Subcutaneous adipose tissue (tissue), 4 donors: ENCODE measurements around the gene JTB. TPM values are rescaled to one million over a fixed set of nuclear protein-coding genes. Genes with fewer than 3 reads are reported as not detected.

Experiments
- CTCF ChIP-seq: fragments of 450-650 bp; IDR thresholded peaks from one replicate; pipeline ENCODE4 v1.5.1; 2016; ENCODE audit warnings: low read depth, mild to moderate bottlenecking, control low read depth, antibody characterized with exemption, moderate library complexity
- total RNA-seq, 4 donors: library from RNA; depleted of rRNA; stranded (reverse); fragments of >200 nt; gene quantifications; one replicate each; pipeline ENCODE4 v1.1.0, GENCODE V29; 2016

Gene JTB
- total RNA-seq, 4 donors from 2014 or later: 183 to 201 (median 198) TPM

DNA sequence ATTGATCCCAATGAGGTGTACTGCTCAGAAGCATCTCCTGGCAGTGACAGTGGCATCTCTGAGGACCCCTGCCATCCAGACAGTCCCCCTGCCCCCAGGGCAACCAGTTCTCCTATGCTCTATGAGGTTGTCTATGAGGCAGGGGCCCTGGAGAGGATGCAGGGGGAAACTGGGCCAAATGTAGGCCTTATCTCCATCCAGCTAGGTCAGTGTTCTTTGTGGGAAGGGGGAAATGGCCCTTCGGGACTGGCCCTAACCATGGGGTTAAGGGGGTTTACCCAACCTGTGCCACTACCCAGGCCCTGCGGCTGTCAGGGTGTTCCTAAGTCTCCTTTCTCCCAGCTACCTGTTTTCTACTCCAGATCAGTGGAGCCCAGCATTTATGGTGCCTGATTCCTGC, 8.5 kb downstream of the JTB start:
- no peak for TF ChIP-seq CTCF

DNA sequence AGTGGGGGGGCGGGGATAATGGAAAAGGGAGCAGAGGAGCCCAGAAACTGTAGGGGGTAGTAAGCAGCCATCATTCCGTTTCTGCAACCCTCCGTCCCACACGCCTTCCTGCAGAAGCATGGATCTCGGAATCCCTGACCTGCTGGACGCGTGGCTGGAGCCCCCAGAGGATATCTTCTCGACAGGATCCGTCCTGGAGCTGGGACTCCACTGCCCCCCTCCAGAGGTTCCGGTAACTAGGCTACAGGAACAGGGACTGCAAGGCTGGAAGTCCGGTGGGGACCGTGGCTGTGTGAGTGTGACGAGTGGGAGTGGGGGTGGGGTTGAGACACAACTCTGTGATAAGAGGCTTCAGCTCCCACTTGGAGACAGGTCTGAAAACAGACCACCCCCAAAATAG, 9.1 kb downstream of the JTB start:
- no peak for TF ChIP-seq CTCF

DNA sequence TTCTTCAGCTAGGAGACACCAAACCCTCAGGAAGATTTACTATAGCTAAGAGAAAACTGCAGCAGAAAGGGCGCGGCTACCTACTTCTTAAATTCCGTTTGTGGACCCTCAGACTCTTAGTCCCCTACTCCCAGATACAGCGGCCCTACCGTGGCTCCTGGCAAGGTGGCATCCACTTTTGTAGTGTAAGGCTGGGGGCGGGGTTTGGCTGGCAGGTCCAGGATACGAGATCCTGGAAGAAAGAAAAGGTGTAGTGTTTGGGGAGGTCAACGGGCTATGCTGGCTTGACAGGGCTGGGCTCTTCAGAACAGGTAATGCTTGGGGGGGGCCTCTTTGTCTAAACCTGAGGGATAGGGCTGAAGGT, 9.5 kb downstream of the JTB start:
- no peak for TF ChIP-seq CTCF

DNA sequence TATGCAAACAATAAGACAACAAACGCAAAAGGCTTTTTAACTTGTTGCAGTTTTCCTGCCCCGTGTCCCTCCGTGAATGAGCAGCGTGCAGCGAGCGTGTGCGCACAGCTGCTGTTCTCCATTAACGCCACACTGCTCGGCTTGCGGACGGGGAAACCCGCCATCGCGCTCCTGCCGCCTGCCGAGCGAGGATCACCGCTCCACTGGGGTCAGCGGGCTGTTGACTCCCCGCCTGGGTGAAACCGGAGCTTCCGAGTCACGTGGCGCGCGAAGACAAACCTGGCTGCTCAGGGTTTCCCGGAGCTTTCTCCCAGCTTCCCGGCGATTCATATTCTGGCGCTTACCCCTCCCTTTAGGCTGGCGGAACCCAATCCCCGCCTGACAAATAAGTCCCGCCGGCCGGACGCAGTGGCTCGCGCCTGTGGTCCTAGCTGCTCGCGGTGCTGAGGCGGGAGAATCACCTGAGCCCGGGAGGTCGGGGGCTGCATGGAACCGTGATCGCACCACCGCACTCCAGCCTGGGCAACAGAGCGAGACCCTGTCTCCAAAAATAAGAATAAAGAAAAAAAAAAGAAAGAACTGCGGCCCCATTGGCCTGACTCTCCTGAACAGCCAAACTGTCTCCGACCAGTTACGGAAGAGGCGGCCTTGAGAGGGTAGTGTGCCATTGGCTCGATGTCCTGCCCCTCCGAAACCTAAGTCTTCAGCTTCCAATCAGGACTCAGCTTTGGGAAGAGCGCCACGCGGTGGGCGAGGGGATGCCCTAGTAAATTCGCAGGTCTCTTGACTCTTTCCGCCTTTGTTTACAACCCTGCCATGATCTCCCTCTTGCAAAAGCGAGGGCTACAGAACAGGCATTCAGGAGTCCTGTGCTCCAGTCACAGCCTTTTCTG, 10.1 kb downstream of the JTB start, which contains the start of gene CREB3L4:
Gene CREB3L4, plus strand, starts transcription at position 796 of the 893 bp plus-strand sequence. CDS start 624 bp downstream, outside the sequence.
- TF ChIP-seq CTCF: no peak

GRCh38 chr1:153963850-153964331, 13.6 kb downstream of the JTB start:
- TF ChIP-seq CTCF: no peak

GRCh38 chr1:153963030-153963849, 14.2 kb downstream of the JTB start, which contains the start of gene SLC39A1:
TSS of gene SLC39A1 (minus strand) at chr1:153963537. CDS start at chr1:153962715, 822 bp downstream.
- TF ChIP-seq CTCF: no peak
